Uterus (tissue), 2 donors: ENCODE data around the gene MMP27.
A peak's percentile ranks its signal among the peaks of the same experiment; 100 is the strongest.

Source experiments
- POLR2A ChIP-seq, 2 donors: fragments of 450-650 bp; IDR thresholded peaks; one replicate each; pipeline ENCODE4 v1.6.1; 2016; ENCODE audit warnings: antibody characterized with exemption in 2 of 2, mild to moderate bottlenecking in 1 of 2, moderate library complexity in 1 of 2
- TF ChIP-seq, protein P1 (sequence below), 4 experiments: fragments of 200-600 bp in 2 of 4; fragments of 450-650 bp in 2 of 4; sonication (generic) in 2 of 4; IDR thresholded peaks; one replicate each; pipeline ENCODE4 v1.5.1; 2016 to 2019; ENCODE audit warnings: antibody characterized with exemption in 4 of 4, mild to moderate bottlenecking in 2 of 4, moderate library complexity in 1 of 4

GRCh38 chr11:102733232-102733875 lies 27.8 kb upstream of the MMP27 start:
- TF ChIP-seq, protein P1, sequence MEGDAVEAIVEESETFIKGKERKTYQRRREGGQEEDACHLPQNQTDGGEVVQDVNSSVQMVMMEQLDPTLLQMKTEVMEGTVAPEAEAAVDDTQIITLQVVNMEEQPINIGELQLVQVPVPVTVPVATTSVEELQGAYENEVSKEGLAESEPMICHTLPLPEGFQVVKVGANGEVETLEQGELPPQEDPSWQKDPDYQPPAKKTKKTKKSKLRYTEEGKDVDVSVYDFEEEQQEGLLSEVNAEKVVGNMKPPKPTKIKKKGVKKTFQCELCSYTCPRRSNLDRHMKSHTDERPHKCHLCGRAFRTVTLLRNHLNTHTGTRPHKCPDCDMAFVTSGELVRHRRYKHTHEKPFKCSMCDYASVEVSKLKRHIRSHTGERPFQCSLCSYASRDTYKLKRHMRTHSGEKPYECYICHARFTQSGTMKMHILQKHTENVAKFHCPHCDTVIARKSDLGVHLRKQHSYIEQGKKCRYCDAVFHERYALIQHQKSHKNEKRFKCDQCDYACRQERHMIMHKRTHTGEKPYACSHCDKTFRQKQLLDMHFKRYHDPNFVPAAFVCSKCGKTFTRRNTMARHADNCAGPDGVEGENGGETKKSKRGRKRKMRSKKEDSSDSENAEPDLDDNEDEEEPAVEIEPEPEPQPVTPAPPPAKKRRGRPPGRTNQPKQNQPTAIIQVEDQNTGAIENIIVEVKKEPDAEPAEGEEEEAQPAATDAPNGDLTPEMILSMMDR (IDR thresholded peaks at IDR 0.05) = peak in 1 of 4 experiments; percentile 3
- TF ChIP-seq POLR2A (IDR thresholded peaks at IDR 0.05) = no peak
